Muscle of leg (tissue), 11 donors: ENCODE measurements around the gene CCNI2. TPM values are rescaled to one million over a fixed set of nuclear protein-coding genes. Genes with fewer than 3 reads are reported as not detected.

Experiments
- DNase-seq: peaks from one replicate; pipeline ENCODE4 v3.0.0; 2013
- H3K27ac ChIP-seq: one replicate; pipeline ENCODE4 v1.5.1; 2013; ENCODE audit warnings: mild to moderate bottlenecking, low read length, control low read depth
- H3K27me3 ChIP-seq: one replicate; pipeline ENCODE4 v1.6.1; 2013; ENCODE audit warnings: low read length; ENCODE audit not compliant: control insufficient read depth, insufficient read depth
- H3K36me3 ChIP-seq: one replicate; pipeline ENCODE4 v1.6.1; 2013; ENCODE audit warnings: low read length; ENCODE audit not compliant: control insufficient read depth, insufficient read depth
- H3K4me1 ChIP-seq: one replicate; pipeline ENCODE4 v1.6.1; 2013; ENCODE audit warnings: low read length; ENCODE audit not compliant: control insufficient read depth, insufficient read depth
- H3K4me3 ChIP-seq: one replicate; pipeline ENCODE4 v1.5.1; 2013; ENCODE audit warnings: low read length, control low read depth
- H3K9me3 ChIP-seq: replicated peaks from 2 replicates; pipeline ENCODE4 v1.6.1; 2013; ENCODE audit warnings: low read depth, low read length; ENCODE audit not compliant: control insufficient read depth
- WGBS: methylation state at CpG from one replicate; pipeline ENCODE4 v1.1.5; 2013; ENCODE audit warnings: missing lambda C conversion rate; ENCODE audit not compliant: insufficient coverage; 5-methylcytosine and 5-hydroxymethylcytosine counted together
- polyA plus RNA-seq, 8 donors: library from polyadenylated mRNA; unstranded; fragments of 120-200 nt; gene quantifications; one replicate each; pipeline versions ENCODE4 v1.2.1 to v1.2.3, GENCODE V29; 2013; ENCODE audit warnings: inconsistent platforms in 1 of 8, low replicate concordance in 1 of 8; ENCODE audit not compliant: insufficient read length in 8 of 8, insufficient read depth in 1 of 8
- total RNA-seq: library from RNA; stranded (reverse); fragments of 120-200 nt; gene quantifications from one replicate; pipeline ENCODE4 v1.2.4, GENCODE V29; 2013

Gene CCNI2
- total and polyA plus RNA-seq, 9 donors: 0.24 to 2.3 (median 0.83) TPM; not detected in 1

DNA sequence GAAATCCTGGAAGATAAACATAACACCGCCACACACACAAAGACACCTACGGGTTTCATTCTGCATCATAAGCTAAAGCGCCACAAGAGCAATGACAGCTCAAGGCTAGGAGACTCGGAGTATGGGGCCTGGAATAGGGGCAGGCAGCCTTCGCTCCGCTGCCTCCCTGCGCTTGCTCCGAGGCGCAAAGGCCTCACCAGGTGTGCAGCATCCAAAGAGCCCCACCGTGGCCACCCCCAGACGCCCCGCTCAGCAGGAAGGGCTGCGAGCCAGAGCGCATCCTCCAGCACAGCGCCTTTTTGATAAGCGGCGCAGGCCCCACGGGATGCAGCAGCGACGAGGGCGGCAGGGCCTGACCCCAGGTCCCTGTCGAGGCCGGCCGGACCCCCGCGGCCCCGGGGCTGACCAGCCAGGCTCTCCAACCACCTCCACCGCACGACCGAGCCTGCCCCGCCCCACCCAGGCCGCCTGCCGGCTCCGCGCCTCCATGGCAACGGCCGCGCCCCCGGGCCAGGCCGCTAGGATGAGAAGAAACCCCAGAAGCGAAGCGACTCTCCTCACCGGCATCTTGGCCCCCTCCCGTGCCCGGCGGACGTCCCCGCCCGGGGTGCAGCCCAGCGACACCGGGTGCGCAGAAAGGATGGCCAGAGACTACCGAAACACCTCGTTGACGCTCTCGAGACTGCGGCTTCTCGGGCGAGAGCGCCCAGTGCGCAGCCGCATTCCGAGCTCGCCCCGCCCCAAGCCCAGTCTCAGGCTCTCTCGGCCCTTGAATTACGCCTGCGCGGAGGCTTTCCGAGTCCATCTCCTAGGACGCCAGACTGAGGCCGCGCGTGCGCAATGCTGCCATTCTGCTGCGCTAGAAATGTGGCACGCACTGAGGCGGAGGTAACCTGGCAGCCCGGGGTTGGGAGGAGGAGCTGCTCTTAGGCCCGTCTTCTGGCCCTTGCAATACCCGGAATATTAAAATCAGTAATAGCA, 10.1 kb upstream of the CCNI2 start, which contains the start of gene KIF3A:
Gene KIF3A (minus strand): TSS at position 694 of the 981 bp plus-strand sequence. CDS start 127 bp downstream, at position 567.
- Histone ChIP-seq H3K4me1 (peaks cover 5% of the 10 kb centered on the region), H3K4me3 (peak within 1 kb of the TSS; percentile 94), H3K27me3 (peaks cover 8% of the 10 kb centered on the region), H3K36me3 (no peaks in the 10 kb centered on the region), H3K27ac (peak within 1 kb of the TSS; percentile 71), H3K9me3 (no peaks in the 10 kb centered on the region)
- DNase-seq: peak; percentile 97
- under 1% methylated on average over 74 of the region's 81 CpGs for WGBS

DNA sequence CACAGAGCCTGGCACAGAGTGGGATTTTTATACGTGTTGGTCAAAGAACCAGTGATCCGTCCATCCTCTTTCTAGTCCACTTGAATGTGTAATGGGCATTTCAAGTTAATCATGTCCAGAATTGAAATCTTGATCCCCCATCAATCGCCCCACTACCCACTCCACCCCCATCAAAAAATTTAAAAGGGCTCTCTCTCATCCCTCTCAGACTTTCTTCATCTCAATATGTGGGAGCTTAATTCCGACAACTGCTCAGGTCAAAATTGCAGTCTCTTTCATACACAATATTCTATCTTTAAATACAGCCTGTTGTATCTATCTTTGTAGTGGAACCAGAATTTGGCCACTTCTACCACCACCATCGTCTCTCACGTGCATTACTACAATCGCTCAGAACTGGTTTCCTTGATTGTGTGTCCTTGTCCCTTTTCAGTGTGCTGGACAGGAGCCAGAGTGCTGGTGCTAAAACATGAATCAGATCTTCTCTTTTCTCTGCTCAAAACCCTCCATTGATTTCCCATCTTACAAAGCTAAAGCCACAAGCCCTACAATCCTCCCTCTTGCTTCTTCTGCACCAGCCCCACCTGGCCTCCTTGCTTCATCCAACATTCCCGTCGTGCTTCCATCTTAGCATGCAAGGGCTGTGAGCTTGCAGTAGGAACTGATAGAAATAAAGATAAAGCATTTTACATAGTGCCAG, 9.1 kb upstream of the CCNI2 start:
- Histone ChIP-seq H3K36me3 (no peaks in the 10 kb centered on the region), H3K27ac (no peak overlapping the region), H3K9me3 (no peaks in the 10 kb centered on the region), H3K27me3 (peaks cover 10% of the 10 kb centered on the region), H3K4me1 (peaks cover 5% of the 10 kb centered on the region), H3K4me3 (no peak overlapping the region)
- DNase-seq: no peak
- 30% methylated on average over 2 of the region's 9 CpGs for WGBS

DNA sequence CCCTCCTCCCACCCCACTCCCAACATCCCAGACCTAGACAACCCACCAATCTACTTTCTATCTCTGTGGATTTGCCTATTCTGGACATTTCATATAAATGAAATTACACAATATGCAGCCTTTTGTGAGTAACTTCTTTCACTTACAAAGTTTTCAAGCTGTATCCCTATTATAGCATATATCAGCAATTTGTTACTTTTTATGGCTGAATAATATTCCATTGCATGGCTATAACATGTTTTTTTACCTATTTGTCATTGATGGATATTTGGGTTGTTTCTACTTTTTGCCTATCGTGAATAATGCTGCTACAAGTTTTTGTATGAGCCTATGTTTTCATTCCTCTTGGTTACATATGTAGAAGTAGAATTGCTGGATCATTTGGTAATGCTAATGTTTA, 8.0 kb upstream of the CCNI2 start:
- Histone ChIP-seq H3K4me1 (peaks cover 5% of the 10 kb centered on the region), H3K36me3 (no peaks in the 10 kb centered on the region), H3K27ac (no peak overlapping the region), H3K4me3 (no peak overlapping the region), H3K9me3 (no peaks in the 10 kb centered on the region), H3K27me3 (peaks cover 16% of the 10 kb centered on the region)
- no peak for DNase-seq
- no CpG with 5 or more reads among the region's 1 CpG for WGBS

DNA sequence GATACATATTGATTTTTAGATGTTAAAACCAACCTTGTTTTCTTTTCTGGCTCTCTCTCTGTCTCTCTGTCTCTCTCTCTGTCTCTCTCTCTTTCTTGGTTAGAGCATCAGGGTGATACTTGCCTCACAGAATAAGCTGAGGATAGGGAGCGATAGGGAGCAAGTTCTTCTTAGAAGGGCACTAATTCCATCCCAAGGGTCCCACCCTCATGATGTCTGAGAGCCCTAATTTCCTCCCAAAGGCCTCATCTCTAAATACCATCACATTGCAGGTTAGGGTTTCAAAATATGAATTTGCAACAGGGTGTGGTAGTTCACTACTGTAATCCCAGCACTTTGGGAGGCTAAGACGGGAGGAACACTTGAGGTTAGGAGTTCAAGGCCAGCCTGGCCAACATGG, 5.1 kb upstream of the CCNI2 start:
- Histone ChIP-seq H3K9me3 (no peaks in the 10 kb centered on the region), H3K27me3 (peaks cover 34% of the 10 kb centered on the region), H3K4me3 (no peak overlapping the region), H3K27ac (no peak overlapping the region), H3K36me3 (no peaks in the 10 kb centered on the region), H3K4me1 (peaks cover 3% of the 10 kb centered on the region)
- no CpG with 5 or more reads among the region's 2 CpGs for WGBS
- DNase-seq: no peak

DNA sequence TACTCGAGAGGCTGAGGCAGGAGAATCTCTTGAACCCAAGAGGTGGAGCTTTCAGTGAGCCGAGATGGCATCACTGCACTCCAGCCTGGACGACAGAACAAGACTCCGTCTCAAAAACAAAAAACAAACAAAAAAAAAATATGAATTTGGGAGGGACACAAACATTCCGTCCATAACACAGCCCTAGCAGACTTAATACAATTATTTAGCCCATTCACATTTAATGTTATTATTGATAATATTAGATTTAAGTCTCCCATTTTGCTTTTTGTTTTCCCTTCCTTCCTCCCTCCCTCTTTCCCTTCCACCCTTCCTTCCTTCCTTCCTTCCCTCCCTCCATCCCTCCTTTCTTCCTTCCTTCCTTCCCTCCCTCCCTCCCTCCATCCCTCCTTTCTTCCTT, 4.6 kb upstream of the CCNI2 start:
- no peak for DNase-seq
- Histone ChIP-seq H3K4me3 (no peak overlapping the region), H3K27ac (no peak overlapping the region), H3K9me3 (no peaks in the 10 kb centered on the region), H3K27me3 (peaks cover 37% of the 10 kb centered on the region), H3K36me3 (no peaks in the 10 kb centered on the region), H3K4me1 (peaks cover 6% of the 10 kb centered on the region)
- 100% methylated on average over 1 of the region's 5 CpGs for WGBS

DNA sequence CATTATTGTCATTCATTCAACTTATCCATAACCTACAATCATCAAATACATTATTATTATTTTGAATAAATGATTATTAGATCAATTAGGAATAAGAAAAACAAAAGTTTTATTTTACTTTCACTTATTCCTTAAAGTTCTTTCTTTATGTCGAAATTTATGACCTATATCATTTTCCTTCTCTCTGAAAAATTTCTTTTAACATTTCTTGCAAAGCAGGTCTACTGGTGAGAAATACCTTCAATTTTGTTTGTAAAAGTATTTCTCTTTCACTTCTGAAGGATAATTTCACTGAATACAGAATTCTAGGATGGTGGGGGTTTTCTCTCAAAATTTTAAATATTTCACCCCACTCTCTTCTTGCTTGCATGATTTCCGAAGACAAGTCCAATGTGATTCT, 2.6 kb upstream of the CCNI2 start:
- H3K4me3 ChIP-seq: no peak overlapping the region
- H3K4me1 ChIP-seq: peaks cover 6% of the 10 kb centered on the region
- no peak overlapping the region for H3K27ac ChIP-seq
- no CpG with 5 or more reads among the region's 2 CpGs for WGBS
- no peaks in the 10 kb centered on the region for H3K9me3 ChIP-seq
- peaks cover 48% of the 10 kb centered on the region for H3K27me3 ChIP-seq
- DNase-seq: no peak
- H3K36me3 ChIP-seq: no peaks in the 10 kb centered on the region

DNA sequence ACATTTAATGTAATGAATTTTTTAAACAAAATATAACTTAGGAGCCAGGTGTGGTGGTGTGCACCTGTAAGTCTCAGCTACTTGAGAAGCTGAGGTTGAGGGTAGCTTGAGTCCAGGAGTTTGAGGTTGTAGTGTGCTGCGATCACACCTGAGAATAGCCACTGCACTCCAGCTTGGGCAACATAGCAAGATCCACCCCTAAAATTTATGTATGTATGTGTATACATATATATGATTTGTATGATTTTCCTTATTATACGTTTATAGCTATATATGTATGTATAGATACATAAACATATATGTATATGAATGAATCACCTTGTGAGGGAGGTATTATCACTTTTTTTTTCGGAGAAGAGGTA, 653 bp upstream of the CCNI2 start:
- Histone ChIP-seq H3K27me3 (peaks cover 47% of the 10 kb centered on the region), H3K9me3 (no peaks in the 10 kb centered on the region), H3K36me3 (no peaks in the 10 kb centered on the region), H3K4me1 (peaks cover 6% of the 10 kb centered on the region), H3K4me3 (no peak overlapping the region), H3K27ac (no peak overlapping the region)
- no peak for DNase-seq
- WGBS: 40% methylated on average over 1 of the region's 3 CpGs

DNA sequence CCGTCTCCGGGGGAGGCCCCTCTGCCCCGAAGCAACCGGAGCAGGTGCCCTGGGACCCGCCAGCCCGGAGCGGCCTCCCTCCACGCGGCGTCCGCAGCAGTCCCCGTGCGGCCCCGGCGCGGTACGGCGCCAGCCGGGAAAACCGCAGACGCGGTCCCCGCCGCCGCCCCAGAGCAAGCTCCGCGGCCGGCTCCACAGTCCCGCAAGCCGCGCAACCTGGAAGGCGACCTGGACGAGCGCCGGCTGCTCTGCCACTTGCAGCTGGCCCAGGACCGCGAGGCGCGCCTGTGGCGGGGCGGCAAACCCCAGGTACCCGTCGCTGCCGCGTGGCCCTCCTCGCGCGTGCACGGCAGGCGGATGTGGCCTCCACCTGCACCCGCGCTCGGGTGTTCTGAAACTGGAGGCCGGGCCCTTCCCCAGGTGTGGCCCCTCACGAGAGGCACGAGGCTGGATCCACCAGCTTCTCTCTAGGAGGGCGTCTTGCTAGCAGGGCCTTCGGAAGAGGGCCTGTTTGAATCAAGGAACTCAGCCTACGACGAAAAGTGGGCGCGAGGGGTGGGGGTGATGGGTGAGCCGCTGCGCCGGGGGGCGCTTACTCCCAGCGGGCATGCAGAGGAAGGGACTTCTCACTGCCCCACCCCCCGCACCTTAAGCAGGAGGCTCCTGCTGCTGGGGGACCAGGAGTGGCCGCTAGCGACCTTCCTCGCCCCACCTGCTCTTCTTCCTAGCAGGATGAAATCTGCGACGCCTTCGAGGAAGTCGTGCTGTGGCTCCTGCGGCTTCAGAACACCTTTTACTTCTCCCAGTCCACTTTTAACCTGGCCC, 602 bp downstream of the CCNI2 start:
- 4% methylated on average over 60 of the region's 76 CpGs for WGBS
- no peak overlapping the region for H3K27ac ChIP-seq
- H3K9me3 ChIP-seq: no peaks in the 10 kb centered on the region
- no peaks in the 10 kb centered on the region for H3K36me3 ChIP-seq
- no peak for DNase-seq
- H3K4me3 ChIP-seq: no peak overlapping the region
- peaks cover 47% of the 10 kb centered on the region for H3K27me3 ChIP-seq
- peaks cover 6% of the 10 kb centered on the region for H3K4me1 ChIP-seq

DNA sequence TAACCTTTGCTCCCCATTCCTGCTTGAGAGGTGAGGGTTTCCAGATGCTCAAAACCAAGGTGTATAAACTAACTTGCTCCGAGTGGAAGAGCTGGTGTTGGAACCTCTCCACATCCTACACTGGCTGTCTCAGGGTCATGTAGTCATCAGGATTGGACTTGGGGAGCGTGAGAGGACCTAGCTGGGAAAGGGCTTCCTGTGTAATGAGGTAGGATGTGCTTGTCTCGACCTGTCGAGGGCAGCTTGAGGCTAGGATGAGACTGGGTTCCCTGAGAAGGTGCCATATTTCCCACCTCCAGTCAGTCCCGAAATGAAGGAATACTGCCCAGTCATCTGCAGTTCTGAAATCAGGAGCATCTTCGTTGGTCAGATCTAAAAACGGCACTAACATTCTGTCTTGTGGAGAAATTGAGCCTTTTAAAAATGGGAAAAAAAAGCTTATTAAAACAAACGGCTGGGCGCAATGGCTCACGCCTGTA, 1.3 kb downstream of the CCNI2 start:
- DNase-seq: no peak
- no peaks in the 10 kb centered on the region for H3K36me3 ChIP-seq
- peaks cover 41% of the 10 kb centered on the region for H3K27me3 ChIP-seq
- H3K4me1 ChIP-seq: peaks cover 9% of the 10 kb centered on the region
- no peak overlapping the region for H3K4me3 ChIP-seq
- 62% methylated on average over 4 of the region's 10 CpGs for WGBS
- H3K27ac ChIP-seq: no peak overlapping the region
- no peaks in the 10 kb centered on the region for H3K9me3 ChIP-seq
